Neural progenitor cell (in vitro differentiated cells): ENCODE measurements around the gene SPATA12. TPM values are rescaled to one million over a fixed set of nuclear protein-coding genes. Genes with fewer than 3 reads are reported as not detected.

Source experiments
- DNase-seq: peaks from one replicate; pipeline ENCODE4 v3.0.0-alpha.2; 2016; ENCODE audit warnings: low spot score
- H2AFZ ChIP-seq: fragments of 200-600 bp; sonication (generic); replicated peaks from 2 replicates; pipeline ENCODE4 v1.6.1; 2016; ENCODE audit warnings: antibody characterized with exemption
- H3F3A ChIP-seq: fragments of 200-600 bp; sonication (generic); 2 replicates; pipeline ENCODE4 v1.6.1; 2016; ENCODE audit warnings: antibody characterized with exemption, low read depth
- H3K27ac ChIP-seq: fragments of 200-600 bp; sonication (generic); 2 replicates; pipeline ENCODE4 v1.5.1; 2016; ENCODE audit warnings: mild to moderate bottlenecking
- H3K27me3 ChIP-seq: fragments of 200-600 bp; sonication (generic); 2 replicates; pipeline ENCODE4 v1.6.1; 2016; ENCODE audit warnings: mild to moderate bottlenecking, moderate library complexity
- H3K36me3 ChIP-seq: fragments of 200-600 bp; sonication (generic); 2 replicates; pipeline ENCODE4 v1.5.1; 2016
- H3K4me1 ChIP-seq: fragments of 200-600 bp; sonication (generic); 2 replicates; pipeline ENCODE4 v1.6.1; 2016; ENCODE audit warnings: mixed run types
- H3K4me2 ChIP-seq: fragments of 200-600 bp; sonication (generic); 2 replicates; pipeline ENCODE4 v1.6.1; 2016
- H3K4me3 ChIP-seq: fragments of 200-600 bp; sonication (generic); 2 replicates; pipeline ENCODE4 v1.5.1; 2016
- H3K79me2 ChIP-seq: fragments of 200-600 bp; sonication (generic); 2 replicates; pipeline ENCODE4 v1.6.1; 2016; ENCODE audit warnings: low read depth
- H3K9ac ChIP-seq: fragments of 200-600 bp; sonication (generic); 2 replicates; pipeline ENCODE4 v1.6.1; 2016
- H3K9me3 ChIP-seq: fragments of 200-600 bp; sonication (generic); 2 replicates; pipeline ENCODE4 v1.5.1; 2016; ENCODE audit warnings: low read depth
- H4K20me1 ChIP-seq: fragments of 200-600 bp; sonication (generic); 2 replicates; pipeline ENCODE4 v1.6.1; 2016; ENCODE audit warnings: low read depth
- H3K27ac Mint-ChIP-seq: 3 replicates; pipeline ENCODE4 v1.8.0; 2021; ENCODE audit warnings: mixed read lengths
- H3K27me3 Mint-ChIP-seq: 2 replicates; pipeline ENCODE4 v1.8.0; 2022; ENCODE audit warnings: low read depth, mild to moderate bottlenecking, inconsistent platforms, moderate library complexity, mixed read lengths; ENCODE audit not compliant: insufficient read depth
- H3K36me3 Mint-ChIP-seq: 3 replicates; pipeline ENCODE4 v1.8.0; 2021; ENCODE audit warnings: mixed read lengths
- H3K4me1 Mint-ChIP-seq: 3 replicates; pipeline ENCODE4 v1.8.0; 2021; ENCODE audit warnings: mixed read lengths
- H3K4me3 Mint-ChIP-seq: 3 replicates; pipeline ENCODE4 v1.8.0; 2021; ENCODE audit warnings: mild to moderate bottlenecking, moderate library complexity, mixed read lengths
- H3K9me3 Mint-ChIP-seq: 3 replicates; pipeline ENCODE4 v1.8.0; 2020; ENCODE audit warnings: mixed read lengths
- CTCF ChIP-seq: fragments of 200-600 bp; sonication (generic); IDR thresholded peaks from 2 replicates; pipeline ENCODE4 v1.5.1; 2017; ENCODE audit warnings: antibody characterized with exemption, mild to moderate bottlenecking
- EZH2 ChIP-seq: fragments of 200-600 bp; sonication (generic); IDR thresholded peaks from 2 replicates; pipeline ENCODE4 v1.6.1; 2017; ENCODE audit warnings: antibody characterized with exemption, mild to moderate bottlenecking, moderate library complexity
- EZH2phosphoT487 ChIP-seq: fragments of 200-600 bp; sonication (generic); IDR thresholded peaks from 2 replicates; pipeline ENCODE4 v1.6.1; 2017; ENCODE audit warnings: antibody characterized with exemption
- total RNA-seq: library from RNA; depleted of rRNA; stranded (reverse); fragments of >200 nt; gene quantifications from 2 replicates; pipeline ENCODE4 v1.2.3, GENCODE V29; 2015; ENCODE audit warnings: low replicate concordance

SPATA12 gene
- total RNA-seq, 1 donor from 2014 or later: 0.17 TPM

- Histone ChIP-seq H3K36me3 (peaks cover 4% of the 10 kb centered on the region), H3K4me2 (no peak overlapping the region), H3K27me3 (no peaks in the 10 kb centered on the region), H4K20me1 (peaks cover 3% of the 10 kb centered on the region), H3K9ac (no peak overlapping the region), H3K4me3 (no peak overlapping the region), H3K4me1 (peaks cover 2% of the 10 kb centered on the region), H3K9me3 (no peaks in the 10 kb centered on the region), H3K27ac (no peak overlapping the region), H2AFZ (no peak overlapping the region), H3F3A (peaks cover under 1% of the 10 kb centered on the region), H3K79me2 (no peaks in the 10 kb centered on the region)
- Mint-ChIP-seq H3K9me3 (no peaks in the 10 kb centered on the region), H3K36me3 (peaks cover 55% of the 10 kb centered on the region), H3K4me3 (no peak overlapping the region), H3K4me1 (peaks cover 19% of the 10 kb centered on the region), H3K27me3 (peaks cover 5% of the 10 kb centered on the region), H3K27ac (no peak overlapping the region)
- DNase-seq: no peak
- TF ChIP-seq CTCF (no peak), EZH2 (no peak), EZH2phosphoT487 (no peak)
Measured at GRCh38 chr3:57095363-57095762, 34.9 kb downstream of the SPATA12 start.

- peaks cover 4% of the 10 kb centered on the region for H3K4me1 ChIP-seq
- Mint-ChIP-seq H3K36me3 (peaks cover 58% of the 10 kb centered on the region), H3K4me3 (no peak overlapping the region), H3K27me3 (peaks cover 5% of the 10 kb centered on the region), H3K27ac (no peak overlapping the region), H3K4me1 (peaks cover 22% of the 10 kb centered on the region), H3K9me3 (no peaks in the 10 kb centered on the region)
- H3K36me3 ChIP-seq: peaks cover 4% of the 10 kb centered on the region
- DNase-seq: no peak
- H3F3A ChIP-seq: peaks cover 12% of the 10 kb centered on the region
- H3K4me3 ChIP-seq: no peak overlapping the region
- H3K27me3 ChIP-seq: no peaks in the 10 kb centered on the region
- H3K4me2 ChIP-seq: no peak overlapping the region
- H3K9me3 ChIP-seq: no peaks in the 10 kb centered on the region
- no peaks in the 10 kb centered on the region for H3K79me2 ChIP-seq
- H2AFZ ChIP-seq: no peak overlapping the region
- TF ChIP-seq EZH2 (no peak), EZH2phosphoT487 (no peak), CTCF (no peak)
- H4K20me1 ChIP-seq: peaks cover 3% of the 10 kb centered on the region
- H3K9ac ChIP-seq: no peak overlapping the region
- H3K27ac ChIP-seq: no peak overlapping the region
Measured at GRCh38 chr3:57097536-57097935, 37.1 kb downstream of the SPATA12 start.

- H3K27me3 Mint-ChIP-seq: peaks cover 3% of the 10 kb centered on the region
- H3K4me3 Mint-ChIP-seq: no peak overlapping the region
- H3K9ac ChIP-seq: no peak overlapping the region
- DNase-seq: no peak
- no peak overlapping the region for H3K27ac ChIP-seq
- H4K20me1 ChIP-seq: peaks cover 3% of the 10 kb centered on the region
- no peaks in the 10 kb centered on the region for H3K9me3 Mint-ChIP-seq
- peaks cover 8% of the 10 kb centered on the region for H3K4me1 ChIP-seq
- peaks cover 59% of the 10 kb centered on the region for H3K36me3 Mint-ChIP-seq
- peaks cover 4% of the 10 kb centered on the region for H3K36me3 ChIP-seq
- H3K4me2 ChIP-seq: no peak overlapping the region
- H3K79me2 ChIP-seq: no peaks in the 10 kb centered on the region
- no peaks in the 10 kb centered on the region for H3K9me3 ChIP-seq
- H3K27me3 ChIP-seq: no peaks in the 10 kb centered on the region
- peaks cover 12% of the 10 kb centered on the region for H3F3A ChIP-seq
- peaks cover 28% of the 10 kb centered on the region for H3K4me1 Mint-ChIP-seq
- TF ChIP-seq EZH2 (no peak), CTCF (no peak), EZH2phosphoT487 (no peak)
- H2AFZ ChIP-seq: no peak overlapping the region
- H3K27ac Mint-ChIP-seq: no peak overlapping the region
- no peak overlapping the region for H3K4me3 ChIP-seq
Measured at GRCh38 chr3:57098418-57099310, 38.2 kb downstream of the SPATA12 start.
